ENCODE measurements around the gene ZNF326. TPM values are rescaled to one million over a fixed set of nuclear protein-coding genes. Genes with fewer than 3 reads are reported as not detected.

ZNF326 gene
- total and polyA plus RNA-seq, 2 of the 8 experiments (the other 6 are each of a cell fraction or from before 2014, with no cell fraction given) = 12.2 to 30.6 TPM

- Histone ChIP-seq H3K79me2 (ENCODE audit: control insufficient read depth in 1 of 2, insufficient read depth in 2 of 2, low read length in 2 of 2) (no peaks in the 10 kb centered on the region), H4K20me1 (replicated peaks in 1 of 2; ENCODE audit: control insufficient read depth in 1 of 2, insufficient read depth in 2 of 2, low read length in 2 of 2) (no peaks in the 10 kb centered on the region), H2BK5ac (ENCODE audit: low read depth, low read length) (no peak overlapping the region), H3K27ac (ENCODE audit: low read depth, low read length) (no peak overlapping the region), H2BK12ac (ENCODE audit: low read depth, low read length) (no peak overlapping the region), H3K18ac (ENCODE audit: extremely low read depth, low read length) (no peak overlapping the region), H3K23me2 (ENCODE audit: low read depth, low read length) (peaks cover 1% of the 10 kb centered on the region; the same call in 1 of the 2 replicates), H3K23ac (ENCODE audit: insufficient read length) (no peak overlapping the region), H3K4me2 (ENCODE audit: insufficient read depth in 1 of 2, low read depth in 2 of 2, low read length in 2 of 2) (no peak overlapping the region), H3K14ac (ENCODE audit: insufficient read length) (no peak overlapping the region), H3K4me3 (ENCODE audit: extremely low read depth in 1 of 4, insufficient read depth in 2 of 4, low read depth in 3 of 4, low read length in 4 of 4) (no peak overlapping the region), H3K4me1 (replicated peaks in 1 of 4; ENCODE audit: control insufficient read depth in 3 of 4, insufficient read depth in 4 of 4, low read length in 3 of 4) (no peaks in the 10 kb centered on the region), H4K91ac (replicated peaks; ENCODE audit: insufficient read length, low read length) (no peak overlapping the region), H4K8ac (ENCODE audit: extremely low read depth, insufficient read depth, low read length) (no peak overlapping the region), H3K79me1 (ENCODE audit: low read depth, low read length) (no peaks in the 10 kb centered on the region), H4K5ac (ENCODE audit: insufficient read length, low read depth, low read length) (no peak overlapping the region), H2BK20ac (ENCODE audit: low read length) (no peak overlapping the region), H3K56ac (replicated peaks; ENCODE audit: insufficient read length, low read depth, low read length) (no peak overlapping the region), H2BK120ac (replicated peaks; ENCODE audit: low read depth, low read length) (no peak overlapping the region), H2AFZ (ENCODE audit: low read length) (no peak overlapping the region), H2AK5ac (ENCODE audit: low read depth, low read length) (no peak overlapping the region), H3K9me3 (ENCODE audit: insufficient read depth in 2 of 2, low read depth in 1 of 2, low read length in 1 of 2) (no peaks in the 10 kb centered on the region), H3K27me3 (replicated peaks in 1 of 4; ENCODE audit: control insufficient read depth in 3 of 4, extremely low read depth in 1 of 4, insufficient read depth in 3 of 4, low read length in 3 of 4) (no peaks in the 10 kb centered on the region), H3K9ac (replicated peaks in 1 of 4; ENCODE audit: extremely low read depth in 1 of 4, low read depth in 3 of 4, low read length in 3 of 4) (no peak overlapping the region), H2BK15ac (ENCODE audit: low read length) (no peak overlapping the region), H3K4ac (replicated peaks; ENCODE audit: insufficient read length, low read depth, low read length) (no peak overlapping the region), H3K36me3 (ENCODE audit: control insufficient read depth in 2 of 4, insufficient read depth in 4 of 4, low read length in 3 of 4) (no peaks in the 10 kb centered on the region)
- WGBS, 2 experiments (ENCODE audit: extremely low coverage in 1 of 2, insufficient coverage in 1 of 2, insufficient read length in 1 of 2, insufficient replicate concordance in 2 of 2, low coverage in 1 of 2, low lambda C conversion rate in 2 of 2, missing lambda C conversion rate in 1 of 2) = 87% methylated on average over 5 of the region's 5 CpGs; no CpG with 5 or more reads in 1 of the 2 experiments
- ChIA-PET CTCF (ENCODE audit: partially characterized antibody) (interaction anchor here (0.6 to 2.3 kb wide), 5 partner anchors 20 to 1230 kb away, joined by 3 to 6 read pairs (median 3); no protein-coding TSS in a partner anchor), POLR2A (ENCODE audit: partially characterized antibody) (no interaction called here)
- FAIRE-seq (no peak), DNase-seq (ENCODE audit: low read depth in 1 of 2, low spot score in 2 of 2) (no peak)
- TF ChIP-seq MAX (IDR thresholded peaks at IDR 0.05) (no peak), NRF1 (IDR thresholded peaks at IDR 0.05; ENCODE audit: low read depth, low read length) (no peak), RBBP5 (IDR thresholded peaks at IDR 0.05; ENCODE audit: borderline replicate concordance, low read depth, low read length) (no peak), GTF2F1 (IDR thresholded peaks at IDR 0.05; ENCODE audit: borderline replicate concordance, low read depth, low read length) (no peak), CTCF (IDR thresholded peaks at IDR 0.05; ENCODE audit: control extremely low read depth in 1 of 3, insufficient read depth in 1 of 3, low read depth in 1 of 3, low read length in 3 of 3) (no peak), CHD1 (IDR thresholded peaks at IDR 0.05; ENCODE audit: low read depth, low read length) (no peak), SIN3A (conservative IDR thresholded peaks at IDR 0.05 in 1 of 2, IDR thresholded peaks at IDR 0.05 in 1 of 2; ENCODE audit: low read depth in 1 of 2, low read length in 2 of 2) (no peak), SIX5 (IDR thresholded peaks at IDR 0.05; ENCODE audit: low read depth, low read length) (no peak), RXRA (IDR thresholded peaks at IDR 0.05; ENCODE audit: insufficient read depth, low read depth, low read length) (no peak), RFX5 (IDR thresholded peaks at IDR 0.05; ENCODE audit: borderline replicate concordance, low read depth, low read length) (no peak), PHF8 (conservative IDR thresholded peaks at IDR 0.05; ENCODE audit: low read depth, low read length) (no peak), BRCA1 (IDR thresholded peaks at IDR 0.05; ENCODE audit: low read depth, low read length) (no peak)
Observed at GRCh38 chr1:90048043-90048442, 53.1 kb downstream of the ZNF326 start.

All from H1 (cell line).